A673 (cell line): ENCODE results near the gene DCLK1. TPM values are rescaled to one million over a fixed set of nuclear protein-coding genes. Genes with fewer than 3 reads are reported as not detected.

Source experiments
- BruUV-seq: library from RNA; stranded (reverse); fragments of 400-500 nt; replicated peaks from 2 replicates; lab custom pipeline; 2021; lab: Mats Ljungman, UMichigan
- CTCF ChIA-PET: fragments of 300-600 bp; sonication (Branson Sonifier 250); formaldehyde crosslinking; loops from one replicate; lab custom pipeline; 2022; ENCODE audit warnings: antibody characterized with exemption; lab: Charles Lee
- POLR2A ChIA-PET: fragments of 300-600 bp; sonication (Branson Sonifier 250); formaldehyde crosslinking; loops from one replicate; lab custom pipeline; 2022; ENCODE audit warnings: antibody characterized with exemption; ENCODE audit not compliant: low non-redundant PET; lab: Charles Lee
- DNase-seq: peaks from one replicate; pipeline ENCODE4 v3.0.0-alpha.2; 2015; ENCODE audit warnings: low spot score
- H3K27ac ChIP-seq: fragments of 200-600 bp; sonication (generic); 2 replicates; pipeline ENCODE4 v1.5.1; 2016; ENCODE audit warnings: mixed run types, low read depth, mild to moderate bottlenecking, mixed read lengths, antibody characterized with exemption, low read length; ENCODE audit not compliant: poor library complexity, severe bottlenecking
- H3K27me3 ChIP-seq: fragments of 200-600 bp; sonication (generic); replicated peaks from 2 replicates; pipeline ENCODE4 v1.6.1; 2017; ENCODE audit warnings: mixed run types, low read depth, mild to moderate bottlenecking, mixed read lengths, antibody characterized with exemption, low read length; ENCODE audit not compliant: insufficient read depth, poor library complexity
- H3K36me3 ChIP-seq: fragments of 200-600 bp; sonication (generic); 2 replicates; pipeline ENCODE4 v1.6.1; 2016; ENCODE audit warnings: mixed run types, mild to moderate bottlenecking, mixed read lengths, antibody characterized with exemption, low read length; ENCODE audit not compliant: insufficient read depth, poor library complexity, severe bottlenecking
- H3K4me1 ChIP-seq: fragments of 200-600 bp; sonication (generic); 2 replicates; pipeline ENCODE4 v1.6.1; 2017; ENCODE audit warnings: mixed run types, mild to moderate bottlenecking, mixed read lengths, antibody characterized with exemption, low read length; ENCODE audit not compliant: insufficient read depth, poor library complexity, severe bottlenecking
- H3K4me3 ChIP-seq: fragments of 200-600 bp; sonication (generic); 2 replicates; pipeline ENCODE4 v1.5.1; 2016; ENCODE audit warnings: low read depth, mixed run types, mild to moderate bottlenecking, mixed read lengths, low read length; ENCODE audit not compliant: poor library complexity, severe bottlenecking
- H3K9me3 ChIP-seq: fragments of 200-600 bp; sonication (generic); 2 replicates; pipeline ENCODE4 v1.6.1; 2016; ENCODE audit warnings: mixed run types, low read depth, mild to moderate bottlenecking, mixed read lengths, antibody characterized with exemption, low read length; ENCODE audit not compliant: poor library complexity, severe bottlenecking
- CTCF ChIP-seq: fragments of 300-800, 200-600 bp; sonication (generic); conservative IDR thresholded peaks from 2 replicates; pipeline ENCODE4 v1.5.1; 2017; ENCODE audit warnings: low read depth, mild to moderate bottlenecking, antibody characterized with exemption, low read length, moderate library complexity, mixed read lengths
- EZH2 ChIP-seq: fragments of 200-600 bp; sonication (generic); IDR thresholded peaks from 2 replicates; pipeline ENCODE4 v1.6.1; 2017; ENCODE audit warnings: borderline replicate concordance, low read depth, mild to moderate bottlenecking, mixed read lengths, antibody characterized with exemption, low read length; ENCODE audit not compliant: poor library complexity, severe bottlenecking
- intact Hi-C: fragments of 100-400 bp; cut with micrococcal nuclease; formaldehyde crosslinking; loops from one replicate; pipeline ENCODE4 v1.10.0; 2022; ENCODE audit not compliant: unreplicated experiment
- total RNA-seq: library from RNA; stranded (reverse); gene quantifications from 2 replicates; pipeline ENCODE4 v1.2.3, GENCODE V29; 2021

Gene DCLK1
- total RNA-seq, 1 experiment from 2014 or later, result 11.2 TPM

DNA sequence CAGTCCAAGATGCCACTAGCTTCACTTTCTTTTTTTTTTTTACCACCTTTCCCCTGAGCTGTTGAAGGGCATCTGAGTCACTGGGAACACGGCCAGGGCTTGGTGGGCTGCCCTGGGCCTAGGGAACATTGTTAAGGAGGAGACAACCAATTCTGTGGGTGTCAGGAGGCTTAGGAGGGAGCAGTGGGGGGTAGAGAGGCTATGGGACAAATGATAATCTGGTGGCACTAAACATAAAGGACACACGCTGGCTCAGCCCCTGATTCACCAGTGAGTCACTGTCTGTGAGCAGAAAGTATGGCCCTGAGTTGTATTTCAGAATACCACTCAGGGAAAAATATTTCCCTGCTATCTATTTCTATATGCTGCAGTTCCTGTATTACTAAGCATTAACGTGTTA, 207.8 kb downstream of the DCLK1 start:
- ChIA-PET POLR2A (no interaction called here), CTCF (no interaction called here)
- no peak overlapping the region for H3K27ac ChIP-seq
- no peaks in the 10 kb centered on the region for H3K27me3 ChIP-seq
- DNase-seq, result peak; percentile 95
- TF ChIP-seq CTCF, result no peak
- TF ChIP-seq EZH2, result no peak
- H3K4me1 ChIP-seq, result peaks cover 5% of the 10 kb centered on the region
- no TSS peak for BruUV-seq
- no peaks in the 10 kb centered on the region for H3K9me3 ChIP-seq
- no peak overlapping the region for H3K4me3 ChIP-seq
- intact Hi-C loops, result no loop called here
- no peaks in the 10 kb centered on the region for H3K36me3 ChIP-seq

DNA sequence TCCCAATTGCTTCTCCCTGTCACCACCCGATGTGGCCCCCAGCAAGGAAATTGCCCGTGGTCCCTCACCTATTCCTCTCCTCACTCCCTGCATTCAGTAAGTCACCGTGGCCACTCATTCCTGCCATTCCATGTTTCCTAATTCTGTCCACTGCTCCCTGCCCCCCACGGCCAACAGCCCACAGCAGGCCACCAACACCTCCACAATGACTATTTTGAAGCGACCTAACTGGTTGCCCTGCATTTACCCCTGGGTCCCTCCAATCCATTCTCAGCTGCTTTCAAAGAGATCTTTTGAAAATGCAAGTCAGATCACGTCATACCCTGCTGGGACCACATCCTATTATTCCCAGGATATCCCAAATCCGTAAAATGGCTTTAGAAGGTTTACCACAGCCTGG, 210.4 kb downstream of the DCLK1 start:
- no TSS peak for BruUV-seq
- H3K4me3 ChIP-seq, result no peak overlapping the region
- no peak for DNase-seq
- intact Hi-C loops, result no loop called here
- H3K36me3 ChIP-seq, result no peaks in the 10 kb centered on the region
- H3K27me3 ChIP-seq, result no peaks in the 10 kb centered on the region
- ChIA-PET POLR2A (no interaction called here), CTCF (no interaction called here)
- H3K9me3 ChIP-seq, result no peaks in the 10 kb centered on the region
- TF ChIP-seq CTCF, result no peak
- no peak for TF ChIP-seq EZH2
- H3K4me1 ChIP-seq, result peaks cover 11% of the 10 kb centered on the region
- H3K27ac ChIP-seq, result no peak overlapping the region

- Histone ChIP-seq H3K9me3 (no peaks in the 10 kb centered on the region), H3K27ac (no peak overlapping the region), H3K4me1 (peaks cover 6% of the 10 kb centered on the region), H3K4me3 (no peak overlapping the region), H3K27me3 (no peaks in the 10 kb centered on the region), H3K36me3 (no peaks in the 10 kb centered on the region)
- no TSS peak for BruUV-seq
- intact Hi-C loops, result no loop called here
- ChIA-PET CTCF (no interaction called here), POLR2A (no interaction called here)
- TF ChIP-seq EZH2 (no peak), CTCF (no peak)
- DNase-seq, result no peak
Observed at GRCh38 chr13:35917942-35918645, 213.1 kb downstream of the DCLK1 start.
